ENCODE data around the gene FRMD4B.
A peak's percentile ranks its signal among the peaks of the same experiment; 100 is the strongest.

Gene FRMD4B

GRCh38 chr3:69203631-69204314 is 182.1 kb downstream of the FRMD4B start:
- peak; percentile 72 for DNase-seq (ENCODE audit: low spot score)

GRCh38 chr3:69201658-69202057 is 184.2 kb downstream of the FRMD4B start:
- DNase-seq (ENCODE audit: low spot score): no peak

GRCh38 chr3:69200384-69201068 is 185.4 kb downstream of the FRMD4B start:
- peak; percentile 26 for DNase-seq (ENCODE audit: low spot score)

- DNase-seq (ENCODE audit: low spot score): no peak
Observed at GRCh38 chr3:69199942-69200341, 185.9 kb downstream of the FRMD4B start.

GRCh38 chr3:69197922-69198530 is 187.9 kb downstream of the FRMD4B start:
- no peak for DNase-seq (ENCODE audit: low spot score)

- DNase-seq (ENCODE audit: low spot score): no peak
Observed at GRCh38 chr3:69197455-69197854, 188.4 kb downstream of the FRMD4B start.

- no peak for DNase-seq (ENCODE audit: low spot score)
Observed at GRCh38 chr3:69196876-69197275, 189.0 kb downstream of the FRMD4B start.

GRCh38 chr3:69194431-69195165 is 191.3 kb downstream of the FRMD4B start:
- no peak for DNase-seq (ENCODE audit: low spot score)

GRCh38 chr3:69193749-69194148 is 192.1 kb downstream of the FRMD4B start:
- no peak for DNase-seq (ENCODE audit: low spot score)

- no peak for DNase-seq (ENCODE audit: low spot score)
Observed at GRCh38 chr3:69191516-69191915, 194.4 kb downstream of the FRMD4B start.

- no peak for DNase-seq (ENCODE audit: low spot score)
Observed at GRCh38 chr3:69189487-69189886, 196.4 kb downstream of the FRMD4B start.

- DNase-seq (ENCODE audit: low spot score): no peak
Observed at GRCh38 chr3:69186575-69187093, 199.3 kb downstream of the FRMD4B start.

GRCh38 chr3:69182588-69183316 is 203.1 kb downstream of the FRMD4B start:
- no peak for DNase-seq (ENCODE audit: low spot score)

- peak; percentile 94 for DNase-seq (ENCODE audit: low spot score)
Observed at GRCh38 chr3:69181592-69182211, 204.2 kb downstream of the FRMD4B start.

GRCh38 chr3:69180869-69181591 is 204.9 kb downstream of the FRMD4B start:
- DNase-seq (ENCODE audit: low spot score): no peak

- no peak for DNase-seq (ENCODE audit: low spot score)
Observed at GRCh38 chr3:69179740-69180372, 206.0 kb downstream of the FRMD4B start.

GRCh38 chr3:69178838-69179739 is 206.8 kb downstream of the FRMD4B start:
- no peak for DNase-seq (ENCODE audit: low spot score)

- DNase-seq (ENCODE audit: low spot score): no peak
Observed at GRCh38 chr3:69178082-69178481, 207.8 kb downstream of the FRMD4B start.
